Coronary artery (tissue), 2 donors: ENCODE data around the gene PRPF40B.

Source experiments
- DNase-seq: peaks from one replicate; pipeline ENCODE4 v3.0.0-alpha.2; 2017; ENCODE audit warnings: low spot score
- H3K27ac ChIP-seq, 2 donors: fragments of 200-600 bp; sonication (generic); one replicate each; pipeline ENCODE4 v1.5.1; 2016 to 2019
- H3K4me3 ChIP-seq: fragments of 200-600 bp; sonication (generic); 2 replicates; pipeline ENCODE4 v1.5.1; 2016; ENCODE audit warnings: mild to moderate bottlenecking, moderate library complexity
- CTCF ChIP-seq: fragments of 200-600 bp; sonication (generic); IDR thresholded peaks from one replicate; pipeline ENCODE4 v1.5.1; 2019; ENCODE audit warnings: antibody characterized with exemption

The PRPF40B gene

DNA sequence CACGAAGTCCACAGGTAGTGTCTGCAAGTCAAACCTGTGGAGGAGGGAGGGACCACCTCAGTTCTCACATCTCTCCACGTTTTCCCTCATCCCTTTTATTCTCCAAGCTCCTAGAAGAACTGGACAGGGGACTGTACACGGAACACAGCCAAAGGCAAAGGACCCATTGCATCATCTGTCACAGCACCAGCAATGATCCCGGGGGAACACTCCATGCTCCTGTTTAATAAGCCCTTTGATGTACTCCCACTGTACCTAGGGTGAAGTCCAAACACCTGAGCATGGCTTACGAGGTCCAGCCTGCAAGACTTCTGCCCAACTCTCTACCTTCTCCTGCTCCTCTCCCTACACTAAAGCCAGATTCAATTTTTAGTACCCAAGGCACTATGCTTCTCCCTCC lies 26.5 kb downstream of the PRPF40B start:
- no peak overlapping the region for H3K27ac ChIP-seq
- H3K4me3 ChIP-seq = no peak overlapping the region
- no peak for DNase-seq
- TF ChIP-seq CTCF = no peak

GRCh38 chr12:49651855-49652254 lies 28.5 kb downstream of the PRPF40B start:
- Histone ChIP-seq H3K27ac (peak overlapping the region in 1 of 2 donors; percentile 28), H3K4me3 (no peak overlapping the region)
- TF ChIP-seq CTCF = no peak
- no peak for DNase-seq

- no peak for TF ChIP-seq CTCF
- Histone ChIP-seq H3K4me3 (no peak overlapping the region), H3K27ac (no peak overlapping the region)
- DNase-seq = no peak
Observed at GRCh38 chr12:49652921-49653520, 29.7 kb downstream of the PRPF40B start.

DNA sequence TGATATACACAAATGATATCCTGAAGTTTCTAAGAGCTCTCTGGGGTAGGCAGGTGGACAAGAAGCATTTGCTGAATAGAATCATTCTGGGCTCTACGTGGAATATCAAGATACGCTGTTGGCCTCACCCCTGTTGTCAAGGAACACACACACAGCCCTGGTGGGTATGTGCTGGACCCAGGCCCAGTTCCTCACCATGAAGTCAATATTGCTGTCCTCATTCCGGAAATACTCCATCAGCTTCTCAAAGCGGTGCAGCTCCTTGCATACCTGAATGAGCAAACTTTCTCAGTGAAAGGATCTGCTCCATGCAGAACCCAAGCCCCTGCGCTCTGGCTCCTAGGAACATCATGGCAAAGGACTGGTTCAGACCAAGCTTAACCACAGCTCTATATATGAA lies 31.4 kb downstream of the PRPF40B start:
- no peak for DNase-seq
- Histone ChIP-seq H3K4me3 (no peak overlapping the region), H3K27ac (no peak overlapping the region)
- no peak for TF ChIP-seq CTCF

DNA sequence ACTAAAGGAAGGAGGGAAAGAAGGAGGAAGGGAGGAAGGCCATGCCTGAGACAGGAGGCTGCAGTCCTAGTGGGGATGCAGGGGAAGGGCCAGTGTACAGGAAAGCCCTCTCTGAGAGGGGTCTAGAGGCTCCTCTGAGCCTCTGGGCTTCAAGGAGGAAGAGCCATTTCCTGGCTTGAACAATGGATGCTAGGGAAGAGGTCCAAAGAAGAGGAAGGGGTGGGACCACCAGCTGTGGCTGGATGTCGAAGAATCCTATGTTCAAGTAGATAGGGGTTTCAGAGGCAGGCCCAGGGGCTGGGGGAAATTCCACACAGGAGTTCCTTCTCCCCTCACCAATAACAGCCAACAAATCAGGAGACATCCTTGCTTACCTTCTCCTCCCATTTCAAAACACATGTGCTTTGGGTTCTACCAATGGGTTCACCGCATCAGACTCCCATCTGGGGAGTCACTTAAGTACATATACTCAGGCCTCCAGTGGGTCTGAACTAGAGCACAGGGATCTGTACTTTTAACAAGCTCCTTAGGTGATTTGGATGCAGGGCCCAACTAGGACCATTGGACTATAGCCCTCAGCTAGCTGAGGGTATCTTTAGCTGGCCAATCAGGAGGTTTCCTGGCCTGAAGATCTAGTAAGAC lies 32.4 kb downstream of the PRPF40B start:
- TF ChIP-seq CTCF = no peak
- no peak overlapping the region for H3K4me3 ChIP-seq
- no peak for DNase-seq
- H3K27ac ChIP-seq = peak overlapping the region in 1 of 2 donors; percentile 13

DNA sequence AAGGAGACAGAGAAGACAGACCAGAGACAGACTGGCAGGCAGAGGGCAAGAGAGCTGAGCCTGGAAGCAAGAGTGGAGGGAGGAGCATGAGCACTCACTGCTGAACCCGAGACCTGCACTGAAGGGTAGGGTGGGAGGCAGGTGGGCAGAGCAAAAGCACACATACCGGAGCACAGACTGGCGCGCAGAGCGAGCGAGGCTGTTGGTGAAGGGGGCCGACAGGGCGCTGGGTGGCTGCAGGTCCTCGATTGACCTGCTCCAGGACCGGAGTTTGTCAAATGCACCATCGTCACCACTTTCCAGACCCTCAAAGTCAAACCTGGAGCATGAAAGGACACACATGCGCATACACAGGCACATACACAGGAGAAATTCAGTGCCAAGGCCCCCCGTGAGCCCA lies 34.9 kb downstream of the PRPF40B start:
- no peak overlapping the region for H3K4me3 ChIP-seq
- no peak for DNase-seq
- H3K27ac ChIP-seq = no peak overlapping the region
- TF ChIP-seq CTCF = no peak

DNA sequence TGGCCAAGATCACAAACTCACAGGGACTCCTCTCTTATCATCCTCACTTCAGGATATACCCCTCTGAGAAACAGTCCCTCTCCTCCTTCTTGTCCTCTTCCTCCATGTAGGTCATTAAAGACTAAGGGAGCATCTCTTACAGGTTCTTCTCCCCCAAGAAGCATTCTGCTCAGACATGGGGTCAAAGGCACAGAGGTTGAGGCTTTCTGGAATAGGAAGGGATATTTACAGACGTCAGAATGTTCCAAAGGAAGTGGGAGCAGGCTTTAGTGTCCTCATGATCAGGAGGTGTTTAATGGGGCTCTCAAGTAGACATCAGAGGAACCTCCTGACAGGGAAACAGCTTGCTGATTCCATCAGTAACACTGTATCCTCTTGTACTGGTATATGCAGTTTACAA lies 36.4 kb downstream of the PRPF40B start:
- DNase-seq = no peak
- Histone ChIP-seq H3K4me3 (no peak overlapping the region), H3K27ac (peak overlapping the region in 1 of 2 donors; percentile 33)
- no peak for TF ChIP-seq CTCF
